ENCODE data around the gene ZPBP2.
A peak's percentile ranks its signal among the peaks of the same experiment; 100 is the strongest.

The ZPBP2 gene, protein sequence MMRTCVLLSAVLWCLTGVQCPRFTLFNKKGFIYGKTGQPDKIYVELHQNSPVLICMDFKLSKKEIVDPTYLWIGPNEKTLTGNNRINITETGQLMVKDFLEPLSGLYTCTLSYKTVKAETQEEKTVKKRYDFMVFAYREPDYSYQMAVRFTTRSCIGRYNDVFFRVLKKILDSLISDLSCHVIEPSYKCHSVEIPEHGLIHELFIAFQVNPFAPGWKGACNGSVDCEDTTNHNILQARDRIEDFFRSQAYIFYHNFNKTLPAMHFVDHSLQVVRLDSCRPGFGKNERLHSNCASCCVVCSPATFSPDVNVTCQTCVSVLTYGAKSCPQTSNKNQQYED

DNA sequence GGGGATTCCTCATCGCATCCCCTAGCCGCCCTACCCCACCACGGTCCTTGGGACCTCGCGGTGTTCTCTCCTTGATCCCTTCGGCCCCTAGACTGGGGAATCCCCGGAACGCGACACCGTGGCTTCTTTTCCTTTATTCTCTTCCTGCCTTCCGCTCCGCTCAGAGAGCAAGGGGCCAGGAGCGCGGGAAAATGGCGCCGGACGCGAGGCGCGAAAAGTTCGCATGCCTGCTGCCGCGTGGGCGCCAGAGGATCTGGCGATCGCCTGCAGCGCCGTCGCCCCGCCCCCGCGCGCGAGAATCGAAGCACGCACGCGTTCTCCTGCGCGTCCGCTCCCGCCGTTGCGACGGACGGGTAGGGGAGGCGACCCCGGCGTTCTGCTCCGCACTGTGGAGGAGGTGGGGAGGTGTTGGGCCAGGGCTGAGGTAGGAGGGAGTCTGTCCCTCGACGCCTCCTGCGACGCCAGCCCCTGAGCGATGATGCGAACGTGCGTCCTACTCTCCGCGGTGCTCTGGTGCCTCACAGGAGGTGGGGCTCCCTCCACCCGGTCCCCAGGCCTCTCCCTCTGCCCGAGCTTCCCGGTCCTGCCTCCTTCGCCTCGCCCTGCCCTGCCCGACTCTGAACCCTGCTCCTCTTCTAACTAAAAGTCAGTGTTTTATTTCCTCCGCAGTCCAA is at the start of gene ZPBP2:
TSS of gene ZPBP2 (plus strand) at position 323 of the 674 bp plus-strand sequence. CDS start at position 476, 153 bp downstream.
- no peak for FAIRE-seq

GRCh38 chr17:39818358-39819000 is 49.5 kb upstream of the ZPBP2 start:
- FAIRE-seq = no peak

GRCh38 chr17:39820541-39820940 is 47.5 kb upstream of the ZPBP2 start:
- no peak for FAIRE-seq

DNA sequence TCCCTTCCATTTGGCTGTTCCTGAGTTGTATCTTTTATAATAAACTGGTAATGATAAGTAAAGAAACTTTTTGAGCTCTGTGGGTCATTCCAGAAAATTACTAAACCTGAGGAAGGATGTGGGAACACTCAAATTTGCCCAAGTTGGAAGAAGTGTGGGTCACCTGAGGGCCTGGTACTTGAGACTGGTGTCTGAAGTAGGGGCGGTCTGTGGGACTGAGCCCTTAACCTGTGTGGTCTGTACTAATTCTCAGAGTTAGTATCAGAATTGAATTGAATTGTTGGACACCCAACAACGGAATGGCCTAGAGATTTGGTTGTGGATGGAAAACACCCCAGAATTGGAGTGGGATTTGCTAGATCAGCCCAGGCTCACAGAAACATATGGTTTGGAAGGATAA is 47.0 kb upstream of the ZPBP2 start:
- FAIRE-seq = no peak

- no peak for FAIRE-seq
Observed at GRCh38 chr17:39822051-39822451, 46.0 kb upstream of the ZPBP2 start.

GRCh38 chr17:39823407-39824054 is 44.5 kb upstream of the ZPBP2 start:
- FAIRE-seq = no peak

GRCh38 chr17:39826334-39826733 is 41.7 kb upstream of the ZPBP2 start:
- FAIRE-seq = no peak

DNA sequence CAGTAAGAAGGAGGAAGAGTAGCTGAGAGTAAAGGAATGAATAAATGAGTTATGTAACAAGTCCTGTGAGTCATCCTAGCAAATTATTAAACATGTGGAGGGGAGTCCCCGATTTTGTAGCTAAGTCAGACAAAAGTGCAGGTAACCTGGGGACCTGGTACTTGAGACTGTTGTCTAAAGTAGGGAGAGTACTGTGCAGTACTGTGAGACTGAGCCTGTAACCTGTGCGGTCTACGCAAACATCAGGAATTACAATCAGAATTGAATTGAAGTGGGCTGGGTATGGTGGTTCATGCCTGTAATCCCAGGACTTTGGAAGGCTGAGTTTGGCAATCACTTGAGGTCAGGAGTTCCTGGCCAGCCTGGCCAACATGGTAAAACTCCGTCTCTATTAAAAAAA is 39.6 kb upstream of the ZPBP2 start:
- FAIRE-seq = no peak

DNA sequence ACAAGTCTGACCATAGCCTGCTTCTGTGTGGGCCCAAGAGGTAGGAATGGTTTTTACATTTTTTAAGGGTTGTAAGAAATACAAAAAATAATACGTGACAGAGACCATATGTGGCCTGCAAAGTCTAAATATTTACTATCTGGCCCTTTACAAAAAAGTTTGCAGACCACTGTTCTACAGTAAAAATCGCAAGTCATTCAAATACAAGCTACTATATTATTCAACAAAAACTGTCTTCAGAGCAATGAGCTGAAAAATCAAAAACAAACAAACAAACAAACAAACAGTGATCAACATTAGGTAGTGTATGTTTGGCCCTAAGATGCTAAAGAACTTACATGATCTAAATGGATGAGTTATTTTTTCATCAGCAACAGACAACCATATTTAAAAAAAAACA is 36.4 kb upstream of the ZPBP2 start:
- FAIRE-seq = no peak

DNA sequence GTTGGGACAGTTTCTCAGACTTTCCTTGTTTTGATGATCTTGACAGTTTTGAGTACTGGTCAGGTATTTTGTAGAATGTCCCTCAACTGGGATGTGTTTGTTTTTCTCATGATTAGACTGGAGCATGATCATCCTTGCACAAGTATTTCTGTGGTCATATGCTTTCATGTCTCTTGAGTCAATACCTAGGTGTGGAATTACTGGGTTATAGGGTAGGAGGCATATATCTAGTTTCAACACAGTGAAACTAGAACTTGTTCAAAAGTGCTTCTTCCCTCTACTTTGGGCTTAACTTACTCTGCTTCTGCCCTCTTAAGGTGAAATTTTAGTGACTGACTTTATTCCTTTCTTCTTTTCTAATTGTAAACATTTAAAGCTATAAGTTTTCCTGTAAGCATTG is 34.0 kb upstream of the ZPBP2 start:
- no peak for FAIRE-seq

GRCh38 chr17:39835038-39835786 is 32.8 kb upstream of the ZPBP2 start:
- FAIRE-seq = no peak

DNA sequence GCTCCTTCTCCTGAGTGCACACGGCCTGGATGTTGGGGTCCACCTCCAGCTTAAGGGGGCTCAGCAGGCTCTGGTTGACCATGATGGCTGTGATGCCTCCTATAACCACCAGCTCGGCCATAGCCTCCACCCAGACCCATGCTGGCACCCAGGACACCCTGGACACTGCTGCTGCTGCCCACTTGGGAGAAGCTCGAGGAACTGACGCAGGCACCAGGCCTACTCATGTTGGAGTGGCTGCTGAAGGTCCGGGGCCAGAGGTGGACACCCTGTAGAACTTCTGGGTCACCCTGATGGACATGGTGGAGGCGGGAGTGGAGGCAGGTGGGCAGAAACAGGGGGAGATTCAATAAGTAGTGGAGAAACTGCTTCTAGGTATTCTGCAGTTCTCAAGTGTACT is 31.9 kb upstream of the ZPBP2 start:
- no peak for FAIRE-seq

DNA sequence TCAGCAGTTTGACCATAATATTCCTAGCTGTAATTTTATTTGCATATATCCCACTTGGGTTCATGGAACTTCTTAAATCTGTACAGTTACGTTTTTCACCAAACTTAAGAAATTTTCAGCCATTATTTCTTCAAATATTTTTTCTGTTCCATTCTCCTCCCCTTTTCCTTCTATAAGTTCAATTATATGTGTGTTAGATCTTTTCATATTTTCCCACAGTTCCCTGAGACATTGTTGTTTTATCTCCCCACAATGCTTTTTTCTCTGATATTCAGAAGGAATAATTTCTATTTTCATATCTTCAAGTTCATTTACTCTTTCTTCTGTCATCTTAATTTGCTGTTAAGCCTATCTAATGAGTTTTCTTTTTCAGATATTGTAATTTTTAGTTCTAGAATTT is 29.9 kb upstream of the ZPBP2 start:
- FAIRE-seq = no peak

DNA sequence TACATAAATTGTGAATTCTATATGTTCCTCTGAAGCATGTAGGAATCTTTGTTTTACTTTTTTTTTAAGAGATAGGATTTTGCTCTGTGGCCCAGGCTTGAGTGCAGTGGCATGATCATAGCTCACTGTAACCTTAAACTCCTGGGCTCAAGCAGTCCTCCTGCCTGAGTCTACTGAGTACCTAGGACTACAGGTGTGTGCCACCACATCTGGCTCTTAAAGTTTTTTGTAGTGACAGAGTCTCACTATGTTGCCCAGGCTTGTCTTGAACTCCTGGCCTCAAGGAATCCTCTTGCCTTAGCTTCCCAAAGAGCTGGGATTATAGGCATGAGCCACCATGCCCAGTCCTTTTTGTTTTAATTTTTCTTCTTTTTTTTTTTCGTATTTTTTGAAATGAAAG is 29.2 kb upstream of the ZPBP2 start:
- FAIRE-seq = no peak

- no peak for FAIRE-seq
Observed at GRCh38 chr17:39841134-39841683, 26.8 kb upstream of the ZPBP2 start.

GRCh38 chr17:39845052-39845846 is 22.8 kb upstream of the ZPBP2 start:
- FAIRE-seq = no peak

DNA sequence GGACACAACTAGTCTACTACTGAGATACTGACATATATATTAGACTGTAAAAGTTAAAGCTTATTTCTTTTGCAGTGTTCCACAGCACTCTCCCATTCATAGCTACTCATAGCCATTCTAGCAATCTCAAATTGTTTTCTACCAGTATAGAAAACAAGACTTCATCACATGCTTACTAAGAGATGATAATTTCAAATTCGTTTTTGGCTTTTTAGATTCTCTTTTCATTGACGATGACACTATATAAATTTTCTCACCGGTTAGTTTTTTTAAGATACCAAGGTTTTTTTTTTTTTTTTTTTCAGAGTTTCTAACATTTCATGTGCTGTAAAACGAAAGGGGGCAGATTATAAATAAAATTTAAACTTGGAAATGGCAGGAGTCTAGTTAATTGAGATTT is 21.8 kb upstream of the ZPBP2 start:
- FAIRE-seq = no peak

DNA sequence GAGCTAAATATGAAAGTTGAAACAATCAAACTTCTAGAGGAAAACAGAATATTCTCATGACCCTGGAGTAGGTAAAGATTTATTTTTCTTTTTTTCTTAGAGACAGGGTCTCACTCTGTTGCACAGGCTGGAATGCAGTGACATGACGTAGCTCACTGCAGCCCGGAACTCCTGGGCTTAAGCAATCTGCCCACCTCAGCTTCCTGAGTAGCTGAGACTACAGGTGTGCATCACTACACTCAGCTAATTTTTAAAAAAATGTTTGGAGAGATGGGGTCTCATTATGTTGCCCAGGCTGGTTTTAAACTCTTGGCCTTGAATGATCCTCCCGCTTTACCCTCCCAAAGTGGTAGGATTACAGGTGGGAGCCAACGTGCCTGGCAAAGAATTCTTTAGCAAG is 19.4 kb upstream of the ZPBP2 start:
- no peak for FAIRE-seq

- FAIRE-seq = peak; percentile 99
Observed at GRCh38 chr17:39850186-39850585, 17.8 kb upstream of the ZPBP2 start.

DNA sequence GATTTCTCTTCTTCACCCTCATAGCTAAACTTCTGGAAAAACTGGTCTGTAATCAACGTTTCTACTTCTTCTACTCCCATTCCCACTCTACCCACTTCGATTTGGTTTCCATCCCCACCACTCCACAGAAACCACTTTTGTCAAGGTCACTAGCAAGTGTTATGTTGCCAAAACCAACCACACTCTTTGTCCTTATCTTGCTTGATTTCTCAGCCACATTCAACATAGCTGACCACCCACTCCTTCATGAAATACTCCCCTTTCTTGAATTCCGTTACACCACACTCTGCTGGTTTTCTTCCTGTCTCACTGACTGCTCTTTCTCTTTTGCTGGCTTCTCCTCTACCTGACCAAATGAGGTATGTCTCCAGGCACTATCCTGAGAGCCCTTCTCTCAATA is 15.8 kb upstream of the ZPBP2 start:
- FAIRE-seq = no peak

DNA sequence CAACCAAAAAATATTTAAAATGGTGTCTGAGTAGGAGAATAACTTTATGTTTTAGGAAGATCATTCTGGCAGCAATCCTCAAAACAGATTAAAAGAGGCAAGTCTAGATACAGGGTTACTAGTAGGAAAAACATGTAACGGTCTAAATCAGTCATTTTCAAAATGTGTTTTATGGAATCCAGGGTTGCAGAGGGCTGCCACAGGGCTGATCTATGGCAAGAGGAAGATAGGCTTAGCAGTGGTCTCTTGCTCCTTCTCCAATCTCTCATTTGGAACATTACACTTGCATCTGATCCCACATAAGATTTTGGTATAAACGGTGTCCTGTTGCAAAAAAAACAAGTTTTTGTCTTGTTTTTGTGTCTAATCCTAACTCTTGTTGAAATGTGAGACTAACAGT is 13.1 kb upstream of the ZPBP2 start:
- FAIRE-seq = no peak

All from TTC549 (cell line).